Epithelial cell of proximal tubule (primary cell): ENCODE data around the gene PMM2. TPM values are rescaled to one million over a fixed set of nuclear protein-coding genes. Genes with fewer than 3 reads are reported as not detected.

Experiments
- DNase-seq: peaks from one replicate; pipeline ENCODE4 v3.0.0-alpha.2; 2011; ENCODE audit warnings: low read depth
- H3K4me3 ChIP-seq: 2 replicates; pipeline ENCODE4 v1.5.1; 2011; ENCODE audit warnings: low read depth, mild to moderate bottlenecking, low read length
- total RNA-seq: library from RNA; depleted of rRNA; stranded (reverse); fragments of >200 nt; gene quantifications from 2 replicates; pipeline ENCODE4 v1.2.3, GENCODE V29; 2015
- TF ChIP-seq, protein P1 (sequence below): conservative IDR thresholded peaks from 2 replicates; pipeline ENCODE4 v1.5.1; 2012; ENCODE audit warnings: low read depth, mild to moderate bottlenecking, low read length

PMM2 gene
- total RNA-seq, 1 donor from 2014 or later: 28.6 TPM

DNA sequence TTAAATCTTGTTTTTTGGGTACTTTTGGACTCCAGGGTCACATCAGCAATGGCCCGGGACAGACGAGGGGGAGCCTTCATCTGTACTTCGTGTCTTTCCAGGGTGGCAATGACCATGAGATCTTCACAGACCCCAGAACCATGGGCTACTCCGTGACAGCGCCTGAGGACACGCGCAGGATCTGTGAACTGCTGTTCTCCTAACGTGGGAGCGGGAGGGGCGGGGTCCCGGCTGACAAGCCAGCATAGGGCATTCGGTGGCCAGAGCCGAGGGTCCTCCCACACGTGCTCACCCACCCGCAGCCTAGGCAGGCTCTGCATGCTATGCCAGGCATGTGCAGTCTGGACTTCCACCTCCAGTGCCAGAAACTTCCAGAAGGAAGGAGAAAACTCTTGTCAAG lies 50.0 kb downstream of the PMM2 start:
- TF ChIP-seq, protein P1, sequence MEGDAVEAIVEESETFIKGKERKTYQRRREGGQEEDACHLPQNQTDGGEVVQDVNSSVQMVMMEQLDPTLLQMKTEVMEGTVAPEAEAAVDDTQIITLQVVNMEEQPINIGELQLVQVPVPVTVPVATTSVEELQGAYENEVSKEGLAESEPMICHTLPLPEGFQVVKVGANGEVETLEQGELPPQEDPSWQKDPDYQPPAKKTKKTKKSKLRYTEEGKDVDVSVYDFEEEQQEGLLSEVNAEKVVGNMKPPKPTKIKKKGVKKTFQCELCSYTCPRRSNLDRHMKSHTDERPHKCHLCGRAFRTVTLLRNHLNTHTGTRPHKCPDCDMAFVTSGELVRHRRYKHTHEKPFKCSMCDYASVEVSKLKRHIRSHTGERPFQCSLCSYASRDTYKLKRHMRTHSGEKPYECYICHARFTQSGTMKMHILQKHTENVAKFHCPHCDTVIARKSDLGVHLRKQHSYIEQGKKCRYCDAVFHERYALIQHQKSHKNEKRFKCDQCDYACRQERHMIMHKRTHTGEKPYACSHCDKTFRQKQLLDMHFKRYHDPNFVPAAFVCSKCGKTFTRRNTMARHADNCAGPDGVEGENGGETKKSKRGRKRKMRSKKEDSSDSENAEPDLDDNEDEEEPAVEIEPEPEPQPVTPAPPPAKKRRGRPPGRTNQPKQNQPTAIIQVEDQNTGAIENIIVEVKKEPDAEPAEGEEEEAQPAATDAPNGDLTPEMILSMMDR: no peak
- no peak overlapping the region for H3K4me3 ChIP-seq

DNA sequence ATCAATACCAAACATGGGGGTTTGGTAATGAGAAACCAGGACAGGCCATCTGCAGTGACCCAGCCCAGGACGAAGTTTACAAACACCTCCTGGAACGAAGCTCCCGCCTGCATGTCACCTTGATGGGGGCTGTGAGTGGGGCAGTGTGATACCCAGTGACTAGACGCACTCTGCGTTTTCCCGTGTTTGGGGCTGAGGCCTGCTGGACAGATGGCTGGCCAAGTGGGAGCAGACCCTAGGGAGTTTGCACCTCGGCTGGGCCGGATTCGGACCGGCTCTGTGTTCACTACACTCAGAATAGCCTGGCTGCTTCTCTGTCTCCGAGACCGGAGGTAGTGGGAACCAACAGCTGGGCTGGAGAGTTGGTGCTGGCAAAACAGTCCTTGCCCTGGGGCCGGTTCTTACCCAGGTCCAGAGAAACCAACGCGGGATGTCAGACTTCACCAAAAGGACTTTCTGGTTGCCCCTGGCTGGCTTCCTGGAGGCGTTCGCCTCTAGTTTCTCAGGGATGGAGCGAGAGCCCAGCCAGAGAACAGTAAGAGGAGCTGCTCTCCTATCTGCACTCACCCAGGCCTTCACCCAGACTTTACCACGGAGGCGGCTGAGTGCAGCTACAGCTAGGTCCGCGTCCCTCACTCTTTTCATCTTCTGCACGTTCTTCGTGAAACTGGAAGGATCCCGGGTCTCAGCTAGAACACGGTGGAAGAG lies 50.7 kb downstream of the PMM2 start:
- TF ChIP-seq, protein P1: no peak
- DNase-seq: no peak
- no peak overlapping the region for H3K4me3 ChIP-seq

More for the DNA sequence above, 50.0 kb downstream of the PMM2 start:
- DNase-seq: no peak

DNA sequence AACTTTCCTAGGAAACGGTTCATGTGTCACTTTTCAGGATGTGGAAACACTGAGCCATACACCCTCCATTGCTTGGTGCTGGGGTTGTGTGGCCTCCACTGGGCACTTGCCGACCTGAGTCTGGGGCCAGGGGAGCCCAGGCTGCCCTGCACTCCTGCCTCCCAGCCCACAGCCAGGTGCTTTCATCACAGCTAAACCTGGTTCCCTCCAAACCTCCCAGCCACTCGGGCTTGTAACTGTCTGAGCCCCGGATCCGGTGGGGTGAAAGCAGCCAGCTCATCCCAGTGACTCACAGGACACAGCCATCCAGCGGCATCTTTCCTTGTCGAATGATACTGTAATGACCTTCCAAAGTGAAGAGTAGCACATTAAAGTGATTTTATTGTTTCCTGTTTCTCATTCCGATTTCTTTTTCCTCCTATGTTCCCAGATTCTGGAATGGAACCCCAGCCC lies 51.3 kb downstream of the PMM2 start:
- no peak for DNase-seq
- H3K4me3 ChIP-seq: no peak overlapping the region
- TF ChIP-seq, protein P1: no peak

DNA sequence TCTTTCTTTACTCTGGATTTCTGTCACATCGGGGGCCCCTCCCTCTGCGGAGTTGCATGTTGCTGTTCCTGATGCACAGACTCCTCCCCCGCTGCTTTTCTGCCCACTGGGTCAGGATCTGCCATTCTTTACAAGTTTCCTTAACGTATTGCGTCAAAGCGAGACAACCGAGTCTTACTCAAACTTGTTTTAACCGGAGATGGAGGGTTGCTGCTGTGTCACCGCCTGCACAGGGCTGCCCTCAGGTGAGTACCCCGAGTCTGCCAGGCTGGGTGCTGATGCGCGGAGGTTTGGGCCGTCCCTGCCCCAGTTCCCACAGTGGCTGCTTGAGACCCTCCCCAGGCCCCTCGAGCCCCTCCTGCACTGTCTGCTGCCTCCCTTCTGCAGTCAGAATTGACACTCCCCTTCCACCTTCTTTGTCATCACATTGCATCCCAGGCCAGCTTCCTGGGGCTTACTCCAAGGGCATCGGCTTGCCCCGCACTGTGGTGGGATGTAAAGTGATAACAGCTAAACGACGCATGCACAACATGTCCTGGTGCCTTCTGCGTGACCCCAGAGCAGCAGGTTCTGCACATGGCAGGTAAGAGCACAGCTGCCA lies 51.9 kb downstream of the PMM2 start:
- no peak for DNase-seq
- TF ChIP-seq, protein P1: no peak
- H3K4me3 ChIP-seq: no peak overlapping the region

DNA sequence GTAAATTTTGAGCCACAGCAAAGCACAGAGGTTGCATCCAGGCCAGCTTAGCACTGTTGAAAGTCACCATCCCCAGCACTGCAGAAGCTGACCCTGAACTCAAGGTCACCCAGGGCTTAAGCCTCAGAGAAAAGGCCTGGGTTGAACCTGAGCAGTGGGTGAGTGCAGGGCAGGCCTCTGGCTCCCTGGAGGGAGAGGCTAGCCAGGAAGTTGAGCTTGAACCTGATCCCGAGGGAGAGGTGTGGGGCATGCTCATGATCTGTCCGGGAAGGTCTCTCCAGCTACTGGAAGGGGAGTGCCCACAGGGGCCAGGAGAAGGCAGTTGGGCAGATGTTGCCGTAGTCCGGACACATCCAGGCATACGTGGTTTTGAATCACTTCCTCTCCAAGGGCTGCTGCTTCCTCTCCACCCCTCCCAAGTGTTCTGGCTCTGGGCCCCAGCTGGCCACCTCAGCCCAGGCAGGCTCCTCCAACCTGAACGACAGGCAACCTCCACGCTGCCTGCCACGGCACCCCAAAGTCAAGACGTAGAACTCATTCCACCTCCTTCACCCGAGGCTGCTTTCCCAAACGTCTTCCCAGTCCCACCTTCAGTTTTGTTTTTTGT lies 52.7 kb downstream of the PMM2 start:
- DNase-seq: no peak
- TF ChIP-seq, protein P1: no peak
- H3K4me3 ChIP-seq: no peak overlapping the region

DNA sequence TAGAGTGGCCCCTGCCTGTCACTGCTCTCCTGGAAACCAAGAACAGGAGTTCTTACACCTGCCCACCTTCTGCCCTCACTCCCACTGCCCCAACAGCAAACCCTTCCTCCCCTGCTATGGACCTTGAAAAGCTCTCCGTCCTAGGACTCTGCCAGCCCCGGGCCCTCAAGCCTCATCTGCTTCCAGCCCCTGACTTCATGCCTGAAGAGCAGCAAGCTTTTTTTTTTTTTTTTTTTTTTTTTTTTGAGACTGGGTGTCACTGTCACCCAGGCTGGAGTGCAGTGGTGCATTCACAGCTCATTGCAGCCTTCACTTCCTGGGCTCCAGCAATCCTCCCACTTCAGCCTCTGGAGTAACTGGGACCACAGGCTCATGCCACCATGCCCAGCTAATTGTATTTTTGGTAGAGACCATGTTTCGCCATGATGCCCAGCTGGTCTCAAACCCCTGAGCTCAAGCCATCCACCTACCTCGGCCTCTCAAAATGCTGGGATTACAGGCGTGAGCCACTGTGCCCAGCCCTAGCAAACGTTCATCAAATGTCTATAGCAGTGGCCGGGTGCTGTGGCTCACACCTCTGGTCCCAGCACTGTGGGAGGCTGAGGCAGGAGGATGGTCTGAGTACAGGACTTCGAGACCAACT lies 54.2 kb downstream of the PMM2 start:
- H3K4me3 ChIP-seq: no peak overlapping the region
- TF ChIP-seq, protein P1: no peak
- DNase-seq: no peak
